Natural killer cell (primary cell): ENCODE measurements around the gene OR13J1. TPM values are rescaled to one million over a fixed set of nuclear protein-coding genes. Genes with fewer than 3 reads are reported as not detected.
"Not testable (repeated sequence)": the region's sequence is repeated elsewhere in the genome, so short reads cannot be mapped to it uniquely, and the experiment has no call there.

Experiments used
- ATAC-seq, 3 donors: fragments of 150-1000 bp in 2 of 3; fragments of 200-7000 bp in 1 of 3; cut with Tn5 transposase; 1 replicate in 1 of 3; 2 replicates in 2 of 3; pipeline ENCODE4 v1.10.0; 2021; ENCODE audit warnings: mild to moderate bottlenecking in 2 of 3, moderate library complexity in 2 of 3
- DNase-seq, 2 donors: peaks; one replicate each; pipeline versions ENCODE4 v3.0.0 to v3.0.0-alpha.2; 2013 to 2021; ENCODE audit warnings: mixed read lengths in 1 of 2
- H3K27ac ChIP-seq: one replicate; pipeline ENCODE4 v1.5.1; 2013; ENCODE audit warnings: mild to moderate bottlenecking, low read length
- H3K27me3 ChIP-seq: one replicate; pipeline ENCODE4 v1.6.1; 2013; ENCODE audit warnings: low read length; ENCODE audit not compliant: control insufficient read depth, insufficient read depth
- H3K36me3 ChIP-seq: one replicate; pipeline ENCODE4 v1.6.1; 2013; ENCODE audit warnings: low read length; ENCODE audit not compliant: control insufficient read depth, insufficient read depth
- H3K4me1 ChIP-seq: one replicate; pipeline ENCODE4 v1.6.1; 2013; ENCODE audit warnings: low read length; ENCODE audit not compliant: control insufficient read depth, insufficient read depth
- H3K4me3 ChIP-seq: one replicate; pipeline ENCODE4 v1.5.1; 2013; ENCODE audit warnings: low read length
- H3K9me3 ChIP-seq: one replicate; pipeline ENCODE4 v1.6.1; 2013; ENCODE audit warnings: low read length; ENCODE audit not compliant: control insufficient read depth, insufficient read depth
- H3K27ac Mint-ChIP-seq, 2 donors: one replicate each; pipeline ENCODE4 v1.8.0; 2022; ENCODE audit warnings: mild to moderate bottlenecking in 2 of 2, mixed read lengths in 2 of 2, moderate library complexity in 1 of 2
- H3K27me3 Mint-ChIP-seq, 2 donors: one replicate each; pipeline ENCODE4 v1.8.0; 2022; ENCODE audit warnings: low read depth in 2 of 2, mixed read lengths in 2 of 2
- H3K36me3 Mint-ChIP-seq: one replicate; pipeline ENCODE4 v1.8.0; 2022; ENCODE audit warnings: mixed read lengths
- H3K4me1 Mint-ChIP-seq, 2 donors: one replicate each; pipeline ENCODE4 v1.8.0; 2022; ENCODE audit warnings: mixed read lengths in 2 of 2
- H3K4me3 Mint-ChIP-seq: one replicate; pipeline ENCODE4 v1.8.0; 2022; ENCODE audit warnings: mild to moderate bottlenecking, moderate library complexity, mixed read lengths
- H3K9me3 Mint-ChIP-seq, 2 donors: one replicate each; pipeline ENCODE4 v1.8.0; 2022; ENCODE audit warnings: mixed read lengths in 2 of 2
- CTCF ChIP-seq: fragments of 200-600 bp; IDR thresholded peaks from one replicate; pipeline ENCODE4 v1.8.0; 2022; ENCODE audit warnings: antibody characterized with exemption
- WGBS: methylation state at CpG from one replicate; pipeline ENCODE4 v1.1.7; 2013; ENCODE audit warnings: missing lambda C conversion rate; ENCODE audit not compliant: insufficient coverage; 5-methylcytosine and 5-hydroxymethylcytosine counted together
- intact Hi-C: fragments of 100-400 bp; cut with micrococcal nuclease; formaldehyde crosslinking; loops from one replicate; pipeline ENCODE4 v1.14.2; 2022
- total RNA-seq, 4 donors: library from RNA; stranded (reverse); fragments of 120-200 nt in 1 of 4; gene quantifications; one replicate each; pipeline versions ENCODE4 v1.2.3 to v1.2.4, GENCODE V29; 2013 to 2022

The OR13J1 gene
- total RNA-seq, 3 donors from 2014 or later (not counting 1 experiment from before 2014, with no cell fraction given), result not detected

GRCh38 chr9:35899021-35899420 lies 28.8 kb upstream of the OR13J1 start:
- Mint-ChIP-seq H3K4me1 (no peaks in the 10 kb centered on the region), H3K9me3 (no peaks in the 10 kb centered on the region), H3K4me3 (no peak overlapping the region), H3K36me3 (no peaks in the 10 kb centered on the region), H3K27me3 (peaks cover 17 to 40% of the 10 kb centered on the region in 2 donors), H3K27ac (no peak overlapping the region)
- Histone ChIP-seq H3K27me3 (peaks cover 9% of the 10 kb centered on the region), H3K4me1 (no peaks in the 10 kb centered on the region), H3K27ac (no peak overlapping the region), H3K9me3 (no peaks in the 10 kb centered on the region), H3K4me3 (no peak overlapping the region), H3K36me3 (no peaks in the 10 kb centered on the region)
- intact Hi-C loops, result no loop called here
- ATAC-seq, result no peak
- 81% methylated on average over 2 of the region's 2 CpGs for WGBS
- TF ChIP-seq CTCF, result no peak
- no peak for DNase-seq

- Histone ChIP-seq H3K27me3 (peaks cover 9% of the 10 kb centered on the region), H3K4me1 (no peaks in the 10 kb centered on the region), H3K27ac (no peak overlapping the region), H3K9me3 (no peaks in the 10 kb centered on the region), H3K4me3 (no peak overlapping the region), H3K36me3 (no peaks in the 10 kb centered on the region)
- no peaks in the 10 kb centered on the region for H3K9me3 Mint-ChIP-seq
- ATAC-seq (no peak), DNase-seq (no peak)
- TF ChIP-seq CTCF, result no peak
- no peak overlapping the region for H3K4me3 Mint-ChIP-seq
- no peaks in the 10 kb centered on the region for H3K36me3 Mint-ChIP-seq
- intact Hi-C loops, result no loop called here
- no peaks in the 10 kb centered on the region for H3K4me1 Mint-ChIP-seq
- H3K27ac Mint-ChIP-seq, result no peak overlapping the region
- peaks cover 20 to 46% of the 10 kb centered on the region in 2 donors for H3K27me3 Mint-ChIP-seq
Measured at GRCh38 chr9:35898337-35898736, 28.1 kb upstream of the OR13J1 start.

- not testable (repeated sequence) for H3K9me3 Mint-ChIP-seq
Measured at GRCh38 chr9:35897376-35898099, 27.3 kb upstream of the OR13J1 start.

GRCh38 chr9:35896570-35896969 lies 26.4 kb upstream of the OR13J1 start:
- no peak overlapping the region for H3K27ac ChIP-seq
- no peak overlapping the region for H3K4me3 Mint-ChIP-seq
- intact Hi-C loops, result no loop called here
- H3K27me3 ChIP-seq, result peaks cover 7% of the 10 kb centered on the region
- no peaks in the 10 kb centered on the region for H3K9me3 Mint-ChIP-seq
- DNase-seq (no peak), ATAC-seq (no peak)
- no peak overlapping the region for H3K27ac Mint-ChIP-seq
- WGBS, result 100% methylated on average over 2 of the region's 2 CpGs
- no peak overlapping the region for H3K4me3 ChIP-seq
- H3K4me1 Mint-ChIP-seq, result no peaks in the 10 kb centered on the region
- H3K27me3 Mint-ChIP-seq, result peaks cover 22 to 38% of the 10 kb centered on the region in 2 donors
- H3K36me3 Mint-ChIP-seq, result no peaks in the 10 kb centered on the region
- H3K9me3 ChIP-seq, result no peaks in the 10 kb centered on the region
- no peak for TF ChIP-seq CTCF
- no peaks in the 10 kb centered on the region for H3K36me3 ChIP-seq
- no peaks in the 10 kb centered on the region for H3K4me1 ChIP-seq

More at GRCh38 chr9:35897376-35898099, 27.3 kb upstream of the OR13J1 start:
- H3K27ac Mint-ChIP-seq, H3K36me3 Mint-ChIP-seq, H3K4me1 Mint-ChIP-seq, ATAC-seq, H3K4me3 ChIP-seq, H3K9me3 ChIP-seq, H3K27ac ChIP-seq, H3K4me1 ChIP-seq, DNase-seq, intact Hi-C loops, H3K36me3 ChIP-seq, H3K4me3 Mint-ChIP-seq, H3K27me3 ChIP-seq: not testable (repeated sequence)
- peaks cover 20 to 40% of the 10 kb centered on the region in 2 donors for H3K27me3 Mint-ChIP-seq
- WGBS, result 88% methylated on average over 7 of the region's 7 CpGs
